SK-N-SH (cell line): ENCODE data around the gene MDH2.

Experiments used
- CHD2 ChIP-seq: fragments of 150-350 bp; IDR thresholded peaks from 2 replicates; pipeline ENCODE4 v1.6.1; 2018; ENCODE audit warnings: low read length; ENCODE audit not compliant: partially characterized antibody
- CTCF ChIP-seq: fragments of 200-600 bp; sonication (generic); IDR thresholded peaks from 2 replicates; pipeline ENCODE4 v1.6.1; 2017; ENCODE audit warnings: antibody characterized with exemption, mild to moderate bottlenecking, moderate library complexity
- MAX ChIP-seq: IDR thresholded peaks from 2 replicates; pipeline ENCODE4 v1.4.0; 2012; ENCODE audit warnings: low read depth
- RAD21 ChIP-seq: IDR thresholded peaks from 2 replicates; pipeline ENCODE4 v1.6.1; 2012; ENCODE audit warnings: mild to moderate bottlenecking, low read length
- TCF12 ChIP-seq: IDR thresholded peaks from 2 replicates; pipeline ENCODE4 v1.4.0; 2012

- TF ChIP-seq TCF12 (no peak), MAX (no peak), CTCF (no peak), RAD21 (no peak), CHD2 (no peak)
Measured at GRCh38 chr7:76002139-76002538, 45.8 kb upstream of the MDH2 start.
